OCI-LY7 (cell line): ENCODE data around the gene TPRKB.
"Not testable (repeated sequence)": the region's sequence is repeated elsewhere in the genome, so short reads cannot be mapped to it uniquely, and the experiment has no call there.

Experiments
- EZH2phosphoT487 ChIP-seq: fragments of 200-600 bp; sonication (generic); IDR thresholded peaks from 2 replicates; pipeline ENCODE4 v1.6.1; 2018; ENCODE audit warnings: low read depth, borderline replicate concordance, mild to moderate bottlenecking, mixed run types, antibody characterized with exemption, low read length, moderate library complexity, mixed read lengths
- TF ChIP-seq, protein P1 (sequence below): fragments of 200-600 bp; sonication (generic); conservative IDR thresholded peaks from 2 replicates; pipeline ENCODE4 v1.5.1; 2014; ENCODE audit warnings: mild to moderate bottlenecking, antibody characterized with exemption, low read length, moderate library complexity, mixed read lengths

GRCh38 chr2:73717695-73718094, 19.4 kb downstream of the TPRKB start:
- TF ChIP-seq, protein P1, sequence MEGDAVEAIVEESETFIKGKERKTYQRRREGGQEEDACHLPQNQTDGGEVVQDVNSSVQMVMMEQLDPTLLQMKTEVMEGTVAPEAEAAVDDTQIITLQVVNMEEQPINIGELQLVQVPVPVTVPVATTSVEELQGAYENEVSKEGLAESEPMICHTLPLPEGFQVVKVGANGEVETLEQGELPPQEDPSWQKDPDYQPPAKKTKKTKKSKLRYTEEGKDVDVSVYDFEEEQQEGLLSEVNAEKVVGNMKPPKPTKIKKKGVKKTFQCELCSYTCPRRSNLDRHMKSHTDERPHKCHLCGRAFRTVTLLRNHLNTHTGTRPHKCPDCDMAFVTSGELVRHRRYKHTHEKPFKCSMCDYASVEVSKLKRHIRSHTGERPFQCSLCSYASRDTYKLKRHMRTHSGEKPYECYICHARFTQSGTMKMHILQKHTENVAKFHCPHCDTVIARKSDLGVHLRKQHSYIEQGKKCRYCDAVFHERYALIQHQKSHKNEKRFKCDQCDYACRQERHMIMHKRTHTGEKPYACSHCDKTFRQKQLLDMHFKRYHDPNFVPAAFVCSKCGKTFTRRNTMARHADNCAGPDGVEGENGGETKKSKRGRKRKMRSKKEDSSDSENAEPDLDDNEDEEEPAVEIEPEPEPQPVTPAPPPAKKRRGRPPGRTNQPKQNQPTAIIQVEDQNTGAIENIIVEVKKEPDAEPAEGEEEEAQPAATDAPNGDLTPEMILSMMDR, result not testable (repeated sequence)
- not testable (repeated sequence) for TF ChIP-seq EZH2phosphoT487
